CD8-positive, alpha-beta memory T cell (primary cell): ENCODE measurements around the gene SH3GL3. TPM values are rescaled to one million over a fixed set of nuclear protein-coding genes. Genes with fewer than 3 reads are reported as not detected.

Experiments used
- CTCF ChIA-PET: fragments of 350-600 bp; sonication (Branson Sonifier 250); formaldehyde crosslinking; loops from one replicate; lab custom pipeline; 2021; ENCODE audit warnings: antibody characterized with exemption; lab: Charles Lee
- POLR2A ChIA-PET: fragments of 350-600 bp; sonication (Branson Sonifier 250); formaldehyde crosslinking; loops from one replicate; lab custom pipeline; 2021; ENCODE audit warnings: antibody characterized with exemption; lab: Charles Lee
- DNase-seq, 5 donors: peaks; one replicate each; pipeline versions ENCODE4 v3.0.0 to v3.0.0-alpha.2; 2020 to 2022; ENCODE audit warnings: mixed read lengths in 1 of 5
- H3K27ac ChIP-seq: one replicate; pipeline ENCODE4 v1.7.0; 2013; ENCODE audit warnings: low read depth, mild to moderate bottlenecking, low read length, moderate library complexity
- H3K27me3 ChIP-seq: 2 replicates; pipeline ENCODE4 v1.7.0; 2013; ENCODE audit warnings: low read length, mild to moderate bottlenecking; ENCODE audit not compliant: insufficient read depth, poor library complexity, severe bottlenecking
- H3K36me3 ChIP-seq: 2 replicates; pipeline ENCODE4 v1.7.0; 2013; ENCODE audit warnings: mild to moderate bottlenecking, low read length, moderate library complexity; ENCODE audit not compliant: insufficient read depth
- H3K4me1 ChIP-seq: 2 replicates; pipeline ENCODE4 v1.7.0; 2013; ENCODE audit warnings: mild to moderate bottlenecking, low read length, moderate library complexity; ENCODE audit not compliant: insufficient read depth
- H3K4me3 ChIP-seq: 2 replicates; pipeline ENCODE4 v1.7.0; 2013; ENCODE audit warnings: mild to moderate bottlenecking, low read length
- H3K9me3 ChIP-seq: 2 replicates; pipeline ENCODE4 v1.7.0; 2013; ENCODE audit warnings: mild to moderate bottlenecking, low read length
- H3K27ac Mint-ChIP-seq, 8 donors: one replicate each; pipeline ENCODE4 v1.8.0; 2020 to 2021; ENCODE audit warnings: mixed read lengths in 8 of 8, mild to moderate bottlenecking in 6 of 8, inconsistent platforms in 3 of 8, moderate library complexity in 3 of 8
- H3K27me3 Mint-ChIP-seq, 2 donors: one replicate each; pipeline ENCODE4 v1.8.0; 2020 to 2021; ENCODE audit warnings: mixed read lengths in 2 of 2, mild to moderate bottlenecking in 1 of 2, moderate library complexity in 1 of 2
- H3K36me3 Mint-ChIP-seq, 3 donors: one replicate each; pipeline ENCODE4 v1.8.0; 2020 to 2021; ENCODE audit warnings: mixed read lengths in 3 of 3, inconsistent platforms in 1 of 3, mild to moderate bottlenecking in 1 of 3
- H3K4me1 Mint-ChIP-seq, 3 donors: one replicate each; pipeline ENCODE4 v1.8.0; 2020 to 2021; ENCODE audit warnings: mixed read lengths in 3 of 3, inconsistent platforms in 1 of 3, mild to moderate bottlenecking in 1 of 3
- H3K4me3 Mint-ChIP-seq, 7 donors: one replicate each; pipeline ENCODE4 v1.8.0; 2020 to 2021; ENCODE audit warnings: mixed read lengths in 7 of 7, mild to moderate bottlenecking in 6 of 7, moderate library complexity in 4 of 7, inconsistent platforms in 2 of 7
- H3K9me3 Mint-ChIP-seq, 5 donors: one replicate each; pipeline ENCODE4 v1.8.0; 2020 to 2022; ENCODE audit warnings: mixed read lengths in 5 of 5, mild to moderate bottlenecking in 3 of 5, moderate library complexity in 2 of 5, inconsistent platforms in 1 of 5
- polyA plus RNA-seq: library from polyadenylated mRNA; unstranded; fragments of 300-500 nt; fragmentation: Illumina TruSeq; gene quantifications from one replicate; pipeline ENCODE4 v1.2.3, GENCODE V29; 2021
- total RNA-seq, 2 experiments: library from RNA; stranded (reverse); gene quantifications; one replicate each; pipeline ENCODE4 v1.2.3, GENCODE V29; 2021

The SH3GL3 gene
- total and polyA plus RNA-seq, 3 experiments from 2014 or later: not detected

- Histone ChIP-seq H3K27me3 (no peaks in the 10 kb centered on the region), H3K4me1 (no peaks in the 10 kb centered on the region), H3K9me3 (no peaks in the 10 kb centered on the region), H3K4me3 (no peak overlapping the region), H3K27ac (no peak overlapping the region), H3K36me3 (no peaks in the 10 kb centered on the region)
- Mint-ChIP-seq H3K4me3 (peak overlapping the region in 1 of 7 donors; percentile 24), H3K4me1 (no peaks in the 10 kb centered on the region), H3K27ac (no peak overlapping the region), H3K27me3 (peaks cover 0 to 3% of the 10 kb centered on the region in 2 donors), H3K36me3 (no peaks in the 10 kb centered on the region), H3K9me3 (peaks cover 0 to 11% (median 7%) of the 10 kb centered on the region in 5 donors)
- ChIA-PET CTCF (no interaction called here), POLR2A (no interaction called here)
- no peak for DNase-seq
Observed at GRCh38 chr15:83498374-83498773, 51.2 kb downstream of the SH3GL3 start.

- Histone ChIP-seq H3K9me3 (no peaks in the 10 kb centered on the region), H3K4me1 (no peaks in the 10 kb centered on the region), H3K27me3 (no peaks in the 10 kb centered on the region), H3K27ac (no peak overlapping the region), H3K36me3 (no peaks in the 10 kb centered on the region), H3K4me3 (no peak overlapping the region)
- Mint-ChIP-seq H3K36me3 (no peaks in the 10 kb centered on the region), H3K27ac (no peak overlapping the region), H3K9me3 (peaks cover 0 to 11% (median 7%) of the 10 kb centered on the region in 5 donors), H3K27me3 (peaks cover 0 to 3% of the 10 kb centered on the region in 2 donors), H3K4me1 (no peaks in the 10 kb centered on the region), H3K4me3 (no peak overlapping the region)
- DNase-seq: no peak
- POLR2A ChIA-PET: no interaction called here
- CTCF ChIA-PET: no interaction called here
Observed at GRCh38 chr15:83498801-83499200, 51.7 kb downstream of the SH3GL3 start.

GRCh38 chr15:83499476-83499875 lies 52.3 kb downstream of the SH3GL3 start:
- Histone ChIP-seq H3K4me3 (no peak overlapping the region), H3K4me1 (no peaks in the 10 kb centered on the region), H3K27me3 (no peaks in the 10 kb centered on the region), H3K27ac (no peak overlapping the region), H3K36me3 (no peaks in the 10 kb centered on the region), H3K9me3 (no peaks in the 10 kb centered on the region)
- ChIA-PET CTCF (no interaction called here), POLR2A (no interaction called here)
- H3K27me3 Mint-ChIP-seq: peaks cover 0 to 3% of the 10 kb centered on the region in 2 donors
- no peak overlapping the region for H3K27ac Mint-ChIP-seq
- no peaks in the 10 kb centered on the region for H3K4me1 Mint-ChIP-seq
- H3K4me3 Mint-ChIP-seq: no peak overlapping the region
- H3K36me3 Mint-ChIP-seq: no peaks in the 10 kb centered on the region
- peaks cover 0 to 11% (median 7%) of the 10 kb centered on the region in 5 donors for H3K9me3 Mint-ChIP-seq
- DNase-seq: no peak

GRCh38 chr15:83503595-83504364 lies 56.6 kb downstream of the SH3GL3 start:
- H3K9me3 ChIP-seq: no peaks in the 10 kb centered on the region
- ChIA-PET CTCF (no interaction called here), POLR2A (no interaction called here)

GRCh38 chr15:83504365-83504764 lies 57.2 kb downstream of the SH3GL3 start:
- Histone ChIP-seq H3K9me3 (no peaks in the 10 kb centered on the region), H3K36me3 (no peaks in the 10 kb centered on the region), H3K27ac (no peak overlapping the region), H3K27me3 (no peaks in the 10 kb centered on the region), H3K4me1 (no peaks in the 10 kb centered on the region), H3K4me3 (no peak overlapping the region)
- peaks cover 0 to 5% (median 0%) of the 10 kb centered on the region in 5 donors for H3K9me3 Mint-ChIP-seq
- DNase-seq: no peak
- no peaks in the 10 kb centered on the region for H3K36me3 Mint-ChIP-seq
- H3K27me3 Mint-ChIP-seq: peaks cover 0 to 1% of the 10 kb centered on the region in 2 donors
- no peak overlapping the region for H3K27ac Mint-ChIP-seq
- ChIA-PET CTCF (no interaction called here), POLR2A (no interaction called here)
- no peaks in the 10 kb centered on the region for H3K4me1 Mint-ChIP-seq
- no peak overlapping the region for H3K4me3 Mint-ChIP-seq

More at GRCh38 chr15:83503595-83504364, 56.6 kb downstream of the SH3GL3 start:
- H3K27me3 ChIP-seq: no peaks in the 10 kb centered on the region
- H3K27ac Mint-ChIP-seq: no peak overlapping the region
- no peaks in the 10 kb centered on the region for H3K4me1 Mint-ChIP-seq
- no peaks in the 10 kb centered on the region for H3K36me3 Mint-ChIP-seq
- no peak overlapping the region for H3K27ac ChIP-seq
- H3K9me3 Mint-ChIP-seq: peaks cover 0 to 5% (median 3%) of the 10 kb centered on the region in 5 donors
- no peak overlapping the region for H3K4me3 ChIP-seq
- no peak overlapping the region for H3K4me3 Mint-ChIP-seq
- no peaks in the 10 kb centered on the region for H3K36me3 ChIP-seq
- no peak for DNase-seq
- peaks cover 0 to 1% of the 10 kb centered on the region in 2 donors for H3K27me3 Mint-ChIP-seq
- no peaks in the 10 kb centered on the region for H3K4me1 ChIP-seq

- no peak overlapping the region for H3K4me3 Mint-ChIP-seq
- H3K36me3 Mint-ChIP-seq: no peaks in the 10 kb centered on the region
- Histone ChIP-seq H3K4me3 (no peak overlapping the region), H3K27me3 (no peaks in the 10 kb centered on the region), H3K27ac (no peak overlapping the region), H3K9me3 (no peaks in the 10 kb centered on the region), H3K36me3 (no peaks in the 10 kb centered on the region), H3K4me1 (no peaks in the 10 kb centered on the region)
- peaks cover 0 to 5% (median 0%) of the 10 kb centered on the region in 5 donors for H3K9me3 Mint-ChIP-seq
- no peak for DNase-seq
- no peaks in the 10 kb centered on the region for H3K4me1 Mint-ChIP-seq
- no peak overlapping the region for H3K27ac Mint-ChIP-seq
- POLR2A ChIA-PET: no interaction called here
- H3K27me3 Mint-ChIP-seq: peaks cover 0 to 5% of the 10 kb centered on the region in 2 donors
- CTCF ChIA-PET: no interaction called here
Observed at GRCh38 chr15:83510001-83510400, 62.9 kb downstream of the SH3GL3 start.

- H3K36me3 Mint-ChIP-seq: no peaks in the 10 kb centered on the region
- no peaks in the 10 kb centered on the region for H3K36me3 ChIP-seq
- H3K4me3 ChIP-seq: no peak overlapping the region
- peaks cover 0 to 5% of the 10 kb centered on the region in 2 donors for H3K27me3 Mint-ChIP-seq
- no peaks in the 10 kb centered on the region for H3K27me3 ChIP-seq
- ChIA-PET POLR2A (no interaction called here), CTCF (no interaction called here)
- H3K4me1 ChIP-seq: no peaks in the 10 kb centered on the region
- H3K4me1 Mint-ChIP-seq: no peaks in the 10 kb centered on the region
- no peak for DNase-seq
- H3K27ac ChIP-seq: no peak overlapping the region
- no peaks in the 10 kb centered on the region for H3K9me3 ChIP-seq
- H3K27ac Mint-ChIP-seq: no peak overlapping the region
- peaks cover 0 to 3% (median 0%) of the 10 kb centered on the region in 5 donors for H3K9me3 Mint-ChIP-seq
- no peak overlapping the region for H3K4me3 Mint-ChIP-seq
Observed at GRCh38 chr15:83512459-83512858, 65.3 kb downstream of the SH3GL3 start.

GRCh38 chr15:83514584-83514983 lies 67.4 kb downstream of the SH3GL3 start:
- Histone ChIP-seq H3K4me1 (no peaks in the 10 kb centered on the region), H3K36me3 (no peaks in the 10 kb centered on the region), H3K27me3 (no peaks in the 10 kb centered on the region), H3K9me3 (no peaks in the 10 kb centered on the region), H3K4me3 (no peak overlapping the region), H3K27ac (no peak overlapping the region)
- H3K27ac Mint-ChIP-seq: no peak overlapping the region
- CTCF ChIA-PET: no interaction called here
- H3K36me3 Mint-ChIP-seq: no peaks in the 10 kb centered on the region
- H3K4me3 Mint-ChIP-seq: no peak overlapping the region
- peaks cover 7 to 11% of the 10 kb centered on the region in 2 donors for H3K27me3 Mint-ChIP-seq
- H3K4me1 Mint-ChIP-seq: no peaks in the 10 kb centered on the region
- no peak for DNase-seq
- POLR2A ChIA-PET: no interaction called here
- H3K9me3 Mint-ChIP-seq: peaks cover 0 to 2% (median 1%) of the 10 kb centered on the region in 5 donors
